BJ (cell line): ENCODE results near the gene DTNA. TPM values are rescaled to one million over a fixed set of nuclear protein-coding genes. Genes with fewer than 3 reads are reported as not detected.
A peak's percentile ranks its signal among the peaks of the same experiment; 100 is the strongest.
"Not testable (repeated sequence)": the region's sequence is repeated elsewhere in the genome, so short reads cannot be mapped to it uniquely, and the experiment has no call there.

Experiments
- CTCF ChIA-PET: fragments of 350-600 bp; formaldehyde crosslinking; extraction: SDS; loops from one replicate; lab custom pipeline; 2021; ENCODE audit warnings: antibody characterized with exemption, inconsistent platforms; lab: Yijun Ruan, JAX
- POLR2A ChIA-PET: fragments of 300-600 bp; sonication (Branson Sonifier 250); formaldehyde crosslinking; extraction: SDS; loops from one replicate; lab custom pipeline; 2021; ENCODE audit warnings: antibody characterized with exemption; lab: Charles Lee
- DNase-seq: peaks from one replicate; pipeline ENCODE4 v3.0.0-alpha.2; 2011; ENCODE audit warnings: low read depth
- H3K27me3 ChIP-seq: 2 replicates; pipeline ENCODE4 v1.6.0; 2011; ENCODE audit warnings: low read length; ENCODE audit not compliant: control insufficient read depth, insufficient read depth
- H3K36me3 ChIP-seq: 2 replicates; pipeline ENCODE4 v1.5.1; 2011; ENCODE audit warnings: low read length; ENCODE audit not compliant: control insufficient read depth, insufficient read depth
- H3K4me3 ChIP-seq: 2 replicates; pipeline ENCODE4 v1.5.1; 2011; ENCODE audit warnings: low read depth, mild to moderate bottlenecking, control low read depth, low read length
- CTCF ChIP-seq: IDR thresholded peaks from 2 replicates; pipeline ENCODE4 v1.5.1; 2011; ENCODE audit warnings: low read depth, mild to moderate bottlenecking, control low read depth, inconsistent platforms, low read length, moderate library complexity; ENCODE audit not compliant: insufficient read depth
- polyA plus RNA-seq: library from polyadenylated mRNA; depleted of rRNA; stranded (reverse); fragments of >200 nt; gene quantifications from 2 replicates; pipeline ENCODE4 v1.2.3, GENCODE V29; 2011

DTNA gene
- polyA plus RNA-seq, 1 experiment: 4.9 TPM

GRCh38 chr18:34718610-34719009 lies 8.5 kb downstream of the DTNA start:
- no peak overlapping the region for H3K4me3 ChIP-seq
- POLR2A ChIA-PET: no interaction called here
- no peaks in the 10 kb centered on the region for H3K27me3 ChIP-seq
- CTCF ChIA-PET: interaction anchor here (1.9 to 3.3 kb wide), 3 partner anchors 11 to 58 kb away, joined by 5 to 14 read pairs (median 9); no protein-coding TSS in a partner anchor
- no peaks in the 10 kb centered on the region for H3K36me3 ChIP-seq
- no peak for TF ChIP-seq CTCF
- DNase-seq: no peak

GRCh38 chr18:34720220-34720619 lies 10.1 kb downstream of the DTNA start:
- ChIA-PET CTCF (interaction anchor here (1.5 to 3.3 kb wide), 3 partner anchors 9 to 59 kb away, joined by 4 to 14 read pairs (median 9); no protein-coding TSS in a partner anchor), POLR2A (no interaction called here)
- TF ChIP-seq CTCF: no peak
- no peak for DNase-seq
- Histone ChIP-seq H3K36me3 (no peaks in the 10 kb centered on the region), H3K4me3 (no peak overlapping the region), H3K27me3 (no peaks in the 10 kb centered on the region)

GRCh38 chr18:34723143-34723542 lies 13.0 kb downstream of the DTNA start:
- no peak for DNase-seq
- no peak overlapping the region for H3K4me3 ChIP-seq
- no peaks in the 10 kb centered on the region for H3K36me3 ChIP-seq
- CTCF ChIA-PET: interaction anchor here (0.7 to 2.3 kb wide), 2 partner anchors 61 to 84 kb away, joined by 3 to 10 read pairs; no protein-coding TSS in a partner anchor
- POLR2A ChIA-PET: no interaction called here
- no peaks in the 10 kb centered on the region for H3K27me3 ChIP-seq
- no peak for TF ChIP-seq CTCF

- DNase-seq, POLR2A ChIA-PET, H3K27me3 ChIP-seq, H3K4me3 ChIP-seq, H3K36me3 ChIP-seq, CTCF ChIA-PET: not testable (repeated sequence)
Observed at GRCh38 chr18:34725737-34726136, 15.6 kb downstream of the DTNA start.

GRCh38 chr18:34726286-34727004 lies 16.3 kb downstream of the DTNA start:
- no peak overlapping the region for H3K4me3 ChIP-seq
- no peaks in the 10 kb centered on the region for H3K36me3 ChIP-seq
- no peak for DNase-seq
- CTCF ChIA-PET: interaction anchor here (0.7 kb wide), 1 partner anchor 9 kb away, joined by 3 read pairs; no protein-coding TSS in a partner anchor
- POLR2A ChIA-PET: no interaction called here
- no peaks in the 10 kb centered on the region for H3K27me3 ChIP-seq
- TF ChIP-seq CTCF: no peak

GRCh38 chr18:34729264-34729663 lies 19.2 kb downstream of the DTNA start:
- ChIA-PET CTCF (interaction anchor here (0.9 to 3.2 kb wide), 8 partner anchors 9 to 68 kb away, joined by 3 to 23 read pairs (median 5); no protein-coding TSS in a partner anchor), POLR2A (no interaction called here)
- TF ChIP-seq CTCF: peak; percentile 60
- DNase-seq: no peak
- no peaks in the 10 kb centered on the region for H3K36me3 ChIP-seq
- no peaks in the 10 kb centered on the region for H3K27me3 ChIP-seq
- no peak overlapping the region for H3K4me3 ChIP-seq
